WTC11 (cell line): ENCODE data around the gene FBXO15. TPM values are rescaled to one million over a fixed set of nuclear protein-coding genes. Genes with fewer than 3 reads are reported as not detected.

Source experiments
- ATAC-seq: fragments of 200-7000 bp; cut with Tn5 transposase; 2 replicates; pipeline ENCODE4 v1.10.0; 2021; ENCODE audit warnings: mild to moderate bottlenecking, moderate library complexity
- CTCF ChIA-PET: fragments of 300-600 bp; sonication (Branson Sonifier 250); formaldehyde crosslinking; loops from one replicate; lab custom pipeline; 2021; ENCODE audit warnings: antibody characterized with exemption; lab: Charles Lee
- POLR2A ChIA-PET: fragments of 350-600 bp; sonication (Branson Sonifier 250); formaldehyde crosslinking; loops from one replicate; lab custom pipeline; 2021; ENCODE audit warnings: antibody characterized with exemption; lab: Charles Lee
- DNase-seq: peaks from one replicate; pipeline ENCODE4 v3.0.0; 2021; ENCODE audit warnings: low spot score
- H3K27ac Mint-ChIP-seq: 2 replicates; pipeline ENCODE4 v1.8.0; 2021; ENCODE audit warnings: mixed read lengths
- H3K27me3 Mint-ChIP-seq: 2 replicates; pipeline ENCODE4 v1.8.0; 2021; ENCODE audit warnings: low read depth, mild to moderate bottlenecking, moderate library complexity, mixed read lengths
- H3K36me3 Mint-ChIP-seq: 2 replicates; pipeline ENCODE4 v1.8.0; 2021; ENCODE audit warnings: mixed read lengths
- H3K4me1 Mint-ChIP-seq: 2 replicates; pipeline ENCODE4 v1.8.0; 2022; ENCODE audit warnings: mixed read lengths
- H3K4me3 Mint-ChIP-seq: 2 replicates; pipeline ENCODE4 v1.8.0; 2021; ENCODE audit warnings: mild to moderate bottlenecking, moderate library complexity, mixed read lengths
- H3K9me3 Mint-ChIP-seq: 2 replicates; pipeline ENCODE4 v1.8.0; 2021; ENCODE audit warnings: mixed read lengths
- AR ChIP-seq: fragments of 250-450 bp; sonication (Bioruptor Pico); IDR thresholded peaks from 2 replicates; pipeline ENCODE4 v1.9.0; 2021; ENCODE audit warnings: mild to moderate bottlenecking
- ATF1 ChIP-seq: sonication (generic); formaldehyde crosslinking; IDR thresholded peaks from 2 replicates; pipeline ENCODE4 v1.8.1; 2023; ENCODE audit warnings: mild to moderate bottlenecking, moderate library complexity, missing genetic modification reagents
- E2F1 ChIP-seq: sonication (generic); formaldehyde crosslinking; IDR thresholded peaks from 2 replicates; pipeline ENCODE4 v1.8.0; 2022; ENCODE audit warnings: mild to moderate bottlenecking, missing genetic modification reagents
- EMX1 ChIP-seq: fragments of 250-450 bp; sonication (Bioruptor Pico); IDR thresholded peaks from 2 replicates; pipeline ENCODE4 v1.8.0; 2021; ENCODE audit warnings: mild to moderate bottlenecking
- MAX ChIP-seq: sonication (generic); formaldehyde crosslinking; IDR thresholded peaks from 2 replicates; pipeline ENCODE4 v1.8.0; 2022; ENCODE audit warnings: mild to moderate bottlenecking, missing genetic modification reagents
- NFYB ChIP-seq: sonication (generic); formaldehyde crosslinking; conservative IDR thresholded peaks from 2 replicates; pipeline ENCODE4 v1.8.0; 2022; ENCODE audit warnings: low read depth, missing genetic modification reagents
- NR3C1 ChIP-seq: sonication (generic); formaldehyde crosslinking; conservative IDR thresholded peaks from 2 replicates; pipeline ENCODE4 v1.8.1; 2023; ENCODE audit warnings: low read depth, mild to moderate bottlenecking, missing genetic modification reagents
- PRRX2 ChIP-seq: fragments of 250-450 bp; sonication (Bioruptor Pico); IDR thresholded peaks from 2 replicates; pipeline ENCODE4 v1.8.0; 2021; ENCODE audit warnings: mild to moderate bottlenecking
- RELA ChIP-seq: sonication (generic); formaldehyde crosslinking; IDR thresholded peaks from 2 replicates; pipeline ENCODE4 v1.8.1; 2022; ENCODE audit warnings: missing genetic modification reagents, mild to moderate bottlenecking, borderline replicate concordance
- TEAD1 ChIP-seq: sonication (generic); formaldehyde crosslinking; IDR thresholded peaks from 2 replicates; pipeline ENCODE4 v1.8.0; 2022; ENCODE audit warnings: mild to moderate bottlenecking, missing genetic modification reagents
- TEAD4 ChIP-seq: sonication (generic); formaldehyde crosslinking; IDR thresholded peaks from 2 replicates; pipeline ENCODE4 v1.8.0; 2022; ENCODE audit warnings: mild to moderate bottlenecking, missing genetic modification reagents
- USF2 ChIP-seq: sonication (generic); formaldehyde crosslinking; IDR thresholded peaks from 2 replicates; pipeline ENCODE4 v1.8.1; 2023; ENCODE audit warnings: mild to moderate bottlenecking, missing genetic modification reagents, moderate library complexity
- ZBTB43 ChIP-seq: sonication (generic); formaldehyde crosslinking; IDR thresholded peaks from 2 replicates; pipeline ENCODE4 v1.8.1; 2023; ENCODE audit warnings: mild to moderate bottlenecking, missing genetic modification reagents
- ZNF671 ChIP-seq: fragments of 250-450 bp; sonication (Bioruptor Pico); IDR thresholded peaks from 2 replicates; pipeline ENCODE4 v1.8.0; 2021; ENCODE audit warnings: mild to moderate bottlenecking
- total RNA-seq: library from RNA; stranded (reverse); gene quantifications from 3 replicates; pipeline ENCODE4 v1.2.3, GENCODE V29; 2021

The FBXO15 gene
- total RNA-seq, 1 experiment from 2014 or later: 0.96 TPM

- CTCF ChIA-PET: no interaction called here
- ATAC-seq: no peak
Measured at GRCh38 chr18:74179623-74180199, 32.1 kb upstream of the FBXO15 start.

GRCh38 chr18:74178884-74179283 lies 31.2 kb upstream of the FBXO15 start:
- H3K9me3 Mint-ChIP-seq: peaks cover 9% of the 10 kb centered on the region
- no peak overlapping the region; the same call in 1 of the 2 replicates for H3K27ac Mint-ChIP-seq
- H3K36me3 Mint-ChIP-seq: no peaks in the 10 kb centered on the region
- TF ChIP-seq MAX (CRISPR knock-in tag) (no peak), USF2 (CRISPR knock-in tag) (no peak)
- no peak overlapping the region for H3K4me3 Mint-ChIP-seq
- POLR2A ChIA-PET: no interaction called here
- DNase-seq (no peak), ATAC-seq (no peak)
- CTCF ChIA-PET: interaction anchor here (1.3 to 2.2 kb wide), 2 partner anchors 97 to 373 kb away, joined by 4 to 6 read pairs; no protein-coding TSS in a partner anchor
- no peaks in the 10 kb centered on the region; the same call in 1 of the 2 replicates for H3K27me3 Mint-ChIP-seq
- H3K4me1 Mint-ChIP-seq: peaks cover 6% of the 10 kb centered on the region

More at GRCh38 chr18:74179623-74180199, 32.1 kb upstream of the FBXO15 start:
- POLR2A ChIA-PET: no interaction called here
- Mint-ChIP-seq H3K4me1 (peaks cover 13% of the 10 kb centered on the region), H3K9me3 (peaks cover 9% of the 10 kb centered on the region), H3K4me3 (no peak overlapping the region), H3K36me3 (no peaks in the 10 kb centered on the region), H3K27ac (no peak overlapping the region), H3K27me3 (no peaks in the 10 kb centered on the region; the same call in 1 of the 2 replicates)
- TF ChIP-seq TEAD1 (CRISPR knock-in tag): no peak
- no peak for TF ChIP-seq NFYB
- TF ChIP-seq USF2 (CRISPR knock-in tag): no peak
- TF ChIP-seq TEAD4 (CRISPR knock-in tag): no peak
- no peak for DNase-seq

GRCh38 chr18:74175658-74176057 lies 28.0 kb upstream of the FBXO15 start:
- H3K4me1 Mint-ChIP-seq: no peaks in the 10 kb centered on the region
- ATAC-seq: no peak
- TF ChIP-seq PRRX2 (CRISPR knock-in tag): no peak
- no peak for TF ChIP-seq EMX1 (CRISPR knock-in tag)
- TF ChIP-seq ATF1 (CRISPR knock-in tag): no peak
- TF ChIP-seq RELA (CRISPR knock-in tag): no peak
- no peak for TF ChIP-seq E2F1 (CRISPR knock-in tag)
- TF ChIP-seq ZBTB43: no peak
- no peak for TF ChIP-seq NR3C1 (CRISPR knock-in tag)
- TF ChIP-seq AR (CRISPR knock-in tag): no peak
- TF ChIP-seq ZNF671: no peak
- TF ChIP-seq, all 79 proteins: peak for 0
- H3K9me3 Mint-ChIP-seq: peaks cover 9% of the 10 kb centered on the region
- CTCF ChIA-PET: interaction anchor here (1.0 kb wide), 1 partner anchor 22 kb away, joined by 3 read pairs; no protein-coding TSS in a partner anchor
- H3K27me3 Mint-ChIP-seq: no peaks in the 10 kb centered on the region; the same call in 1 of the 2 replicates
- H3K27ac Mint-ChIP-seq: no peak overlapping the region
- DNase-seq: no peak
- POLR2A ChIA-PET: no interaction called here
- H3K4me3 Mint-ChIP-seq: no peak overlapping the region
- no peaks in the 10 kb centered on the region for H3K36me3 Mint-ChIP-seq
